HK-2 (cell line): ENCODE data around the gene KANSL1L.
A peak's percentile ranks its signal among the peaks of the same experiment; 100 is the strongest.
"Not testable (repeated sequence)": the region's sequence is repeated elsewhere in the genome, so short reads cannot be mapped to it uniquely, and the experiment has no call there.

Experiments used
- DNase-seq: peaks from one replicate; pipeline ENCODE4 v3.0.0-alpha.2; 2018; ENCODE audit not compliant: unreplicated experiment

KANSL1L gene, protein sequence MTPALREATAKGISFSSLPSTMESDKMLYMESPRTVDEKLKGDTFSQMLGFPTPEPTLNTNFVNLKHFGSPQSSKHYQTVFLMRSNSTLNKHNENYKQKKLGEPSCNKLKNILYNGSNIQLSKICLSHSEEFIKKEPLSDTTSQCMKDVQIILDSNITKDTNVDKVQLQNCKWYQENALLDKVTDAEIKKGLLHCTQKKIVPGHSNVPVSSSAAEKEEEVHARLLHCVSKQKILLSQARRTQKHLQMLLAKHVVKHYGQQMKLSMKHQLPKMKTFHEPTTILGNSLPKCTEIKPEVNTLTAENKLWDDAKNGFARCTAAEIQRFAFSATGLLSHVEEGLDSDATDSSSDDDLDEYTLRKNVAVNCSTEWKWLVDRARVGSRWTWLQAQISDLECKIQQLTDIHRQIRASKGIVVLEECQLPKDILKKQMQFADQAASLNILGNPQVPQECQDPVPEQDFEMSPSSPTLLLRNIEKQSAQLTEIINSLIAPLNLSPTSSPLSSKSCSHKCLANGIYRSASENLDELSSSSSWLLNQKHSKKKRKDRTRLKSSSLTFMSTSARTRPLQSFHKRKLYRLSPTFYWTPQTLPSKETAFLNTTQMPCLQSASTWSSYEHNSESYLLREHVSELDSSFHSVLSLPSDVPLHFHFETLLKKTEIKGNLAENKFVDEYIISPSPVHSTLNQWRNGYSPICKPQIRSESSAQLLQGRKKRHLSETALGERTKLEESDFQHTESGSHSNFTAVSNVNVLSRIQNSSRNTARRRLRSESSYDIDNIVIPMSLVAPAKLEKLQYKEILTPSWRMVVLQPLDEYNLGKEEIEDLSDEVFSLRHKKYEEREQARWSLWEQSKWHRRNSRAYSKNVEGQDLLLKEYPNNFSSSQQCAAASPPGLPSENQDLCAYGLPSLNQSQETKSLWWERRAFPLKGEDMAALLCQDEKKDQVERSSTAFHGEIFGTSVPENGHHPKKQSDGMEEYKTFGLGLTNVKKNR

DNA sequence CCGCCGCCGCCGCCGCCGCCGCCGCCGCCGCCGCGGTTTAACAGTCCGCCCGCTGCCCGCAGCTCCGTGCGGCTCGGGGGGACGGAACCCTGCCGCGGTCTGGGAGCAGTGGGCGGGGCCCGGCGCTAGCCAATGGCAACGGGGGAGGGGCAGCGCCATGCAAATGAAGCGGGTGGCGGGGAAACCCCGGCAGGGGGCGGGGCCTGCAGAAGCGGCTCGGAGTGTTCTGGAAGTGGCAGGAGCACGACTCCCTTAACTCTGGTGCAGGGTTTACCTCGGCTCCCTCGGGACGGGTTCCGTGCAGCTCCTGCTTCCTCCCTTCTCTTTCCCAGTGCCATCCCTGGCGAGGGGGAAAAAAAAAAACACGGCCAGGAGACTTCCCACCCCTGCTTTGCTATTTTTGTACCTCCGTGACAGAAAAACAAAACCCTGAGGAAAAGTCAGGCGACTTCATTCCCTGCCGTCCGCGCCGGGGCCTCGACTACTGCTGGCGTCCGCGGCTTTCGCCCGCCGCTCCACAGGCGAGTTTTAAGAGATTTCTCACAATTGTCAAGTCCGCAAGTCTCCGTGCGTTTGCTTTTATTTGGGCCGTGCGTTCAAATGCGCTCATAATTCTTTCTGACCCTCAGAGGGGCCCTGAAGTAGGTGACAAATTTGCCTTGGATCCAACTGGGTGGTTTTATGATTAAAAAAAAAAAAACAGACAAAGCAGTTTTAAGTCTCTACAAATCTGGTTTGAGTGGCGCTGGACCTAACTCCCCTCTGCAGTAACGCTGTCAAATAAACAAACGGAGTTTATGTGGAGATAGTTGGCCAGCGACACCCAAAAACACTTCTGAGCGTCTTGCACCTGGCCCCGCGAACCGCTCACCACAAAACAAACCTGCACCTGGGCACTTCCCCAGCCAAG, at the start of gene KANSL1L:
KANSL1L (minus strand) TSS at position 101 of the 910 bp plus-strand sequence. CDS start 16,827 bp downstream, outside the sequence.
- DNase-seq = peak; percentile 98

GRCh38 chr2:210215120-210215519, 43.9 kb upstream of the KANSL1L start:
- DNase-seq = no peak

DNA sequence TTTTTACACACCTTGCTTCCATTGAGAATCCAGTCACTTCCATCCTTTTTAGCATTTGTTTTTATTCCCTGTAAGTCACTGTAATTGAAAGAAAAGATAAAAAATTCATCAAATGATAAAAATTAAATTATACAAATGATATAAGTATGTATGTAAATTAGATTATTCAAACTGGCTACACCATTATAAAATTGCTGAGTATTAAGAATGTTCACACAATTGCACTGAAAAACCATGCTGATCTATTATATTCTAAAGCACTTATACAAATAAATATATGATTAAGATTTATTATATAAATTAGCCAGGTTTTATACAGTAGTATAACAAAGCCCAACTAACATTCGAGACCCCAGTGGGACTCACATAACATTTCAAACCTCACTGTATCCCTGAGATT, 39.0 kb upstream of the KANSL1L start:
- DNase-seq = no peak

DNA sequence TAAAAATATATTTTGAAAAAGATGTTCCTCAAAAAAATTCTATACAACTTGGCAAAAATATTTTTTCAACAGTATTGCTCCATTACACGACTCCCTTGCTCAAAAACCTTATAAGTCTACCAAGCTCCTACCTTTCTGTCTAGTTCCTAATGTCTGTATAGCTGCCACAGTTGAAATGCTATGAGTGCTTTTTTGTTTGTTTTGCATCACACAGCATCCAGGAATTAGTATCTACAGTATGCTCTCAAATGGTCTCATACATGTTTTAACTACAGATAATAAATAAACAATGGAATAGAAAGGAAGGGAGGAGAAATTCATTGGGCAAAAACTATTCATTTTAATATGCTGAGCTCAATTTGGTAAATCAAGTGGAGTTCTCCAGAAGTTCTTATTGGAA, 36.7 kb upstream of the KANSL1L start:
- DNase-seq = no peak

GRCh38 chr2:210203558-210203957, 32.3 kb upstream of the KANSL1L start:
- no peak for DNase-seq

DNA sequence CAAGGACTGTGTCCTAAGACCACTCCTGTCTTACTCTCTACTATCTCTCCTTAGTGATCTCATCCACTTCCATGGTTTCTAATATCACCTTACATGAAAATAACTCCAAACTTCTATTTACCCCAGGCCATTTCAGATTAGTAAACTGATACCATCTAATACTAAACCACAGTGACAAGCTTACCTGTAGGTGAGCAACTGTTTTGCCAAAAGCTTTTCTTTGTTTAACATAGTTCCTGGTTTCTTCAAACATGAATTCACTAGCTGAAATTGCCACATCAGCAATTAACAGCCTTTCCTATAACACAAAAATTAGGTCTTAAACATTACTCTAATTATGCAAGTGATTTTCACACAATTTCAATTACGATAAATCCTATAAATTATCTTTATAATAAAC, 31.9 kb upstream of the KANSL1L start:
- no peak for DNase-seq

- no peak for DNase-seq
Observed at GRCh38 chr2:210199854-210200253, 28.6 kb upstream of the KANSL1L start.

GRCh38 chr2:210199186-210199765, 28.1 kb upstream of the KANSL1L start:
- no peak for DNase-seq

DNA sequence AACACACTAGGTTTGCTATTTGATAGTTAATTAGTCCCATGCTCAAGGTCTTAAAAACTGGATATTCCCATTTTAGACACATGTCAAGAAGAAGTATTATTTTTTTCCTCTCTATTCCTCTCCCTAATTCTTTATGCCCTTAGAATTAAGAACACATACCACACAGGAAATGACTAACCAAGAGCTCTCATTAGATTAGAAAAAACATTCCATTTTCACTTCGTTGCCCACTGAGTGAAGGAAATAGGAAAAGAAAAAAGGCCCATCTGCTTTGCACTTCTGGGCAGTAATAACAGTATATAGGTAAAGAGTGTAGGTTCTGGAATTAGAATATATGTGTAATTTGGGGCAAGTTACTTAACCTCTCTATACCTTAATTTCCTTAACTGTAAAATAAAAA, 27.1 kb upstream of the KANSL1L start:
- no peak for DNase-seq

- no peak for DNase-seq
Observed at GRCh38 chr2:210197720-210198119, 26.5 kb upstream of the KANSL1L start.

DNA sequence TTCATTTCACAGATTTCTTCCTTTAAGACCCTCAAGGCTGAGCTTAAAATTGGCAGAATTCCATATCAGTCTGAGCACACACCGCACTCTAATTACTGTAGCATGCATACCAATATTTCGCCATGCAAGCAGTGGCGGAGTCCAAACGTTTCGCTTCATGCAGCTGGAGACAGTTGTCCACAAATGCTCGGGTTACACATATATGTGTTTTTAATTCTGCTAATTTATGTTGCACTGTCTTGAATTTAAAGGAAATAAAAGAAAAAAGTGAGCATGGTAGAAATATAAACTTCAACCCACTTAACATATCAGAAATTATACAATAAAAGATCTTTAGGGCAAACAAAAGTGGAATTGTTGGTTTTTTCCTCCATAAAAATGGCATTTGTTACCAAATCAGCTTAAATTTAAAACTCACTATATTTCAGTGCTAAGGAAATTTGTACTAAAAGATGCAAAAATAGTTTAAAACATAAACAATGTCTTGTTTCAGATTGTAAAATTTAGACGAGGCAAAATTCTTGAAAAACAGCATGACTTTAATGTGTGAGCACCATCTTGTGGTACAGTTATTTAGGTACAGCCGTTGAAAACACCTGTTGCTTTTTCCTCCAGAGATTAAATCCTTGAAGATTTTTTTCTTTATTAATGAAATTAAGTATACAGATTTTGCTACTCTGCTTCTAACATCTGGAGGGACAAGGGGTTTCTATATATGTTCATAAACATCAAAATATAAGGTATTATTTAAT, 24.1 kb upstream of the KANSL1L start:
- no peak for DNase-seq

DNA sequence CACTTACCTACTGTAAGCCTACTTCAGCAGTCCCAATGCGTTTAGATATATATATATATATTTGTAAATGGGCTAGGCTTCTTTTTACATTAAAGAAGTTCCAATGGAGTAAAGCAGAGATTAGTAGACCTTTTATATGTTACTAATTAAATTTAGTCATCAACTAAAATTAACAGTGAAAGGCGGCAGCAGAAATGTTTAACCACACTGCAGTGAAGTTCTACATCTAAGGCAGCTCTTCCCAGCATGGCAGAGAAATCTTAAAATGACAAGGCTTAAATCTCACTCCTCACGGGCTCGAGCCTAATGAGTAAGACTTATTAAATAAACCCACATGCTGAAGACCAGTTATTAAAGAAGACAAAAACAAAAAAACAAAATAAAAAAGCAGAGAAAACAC, 19.1 kb upstream of the KANSL1L start:
- no peak for DNase-seq

DNA sequence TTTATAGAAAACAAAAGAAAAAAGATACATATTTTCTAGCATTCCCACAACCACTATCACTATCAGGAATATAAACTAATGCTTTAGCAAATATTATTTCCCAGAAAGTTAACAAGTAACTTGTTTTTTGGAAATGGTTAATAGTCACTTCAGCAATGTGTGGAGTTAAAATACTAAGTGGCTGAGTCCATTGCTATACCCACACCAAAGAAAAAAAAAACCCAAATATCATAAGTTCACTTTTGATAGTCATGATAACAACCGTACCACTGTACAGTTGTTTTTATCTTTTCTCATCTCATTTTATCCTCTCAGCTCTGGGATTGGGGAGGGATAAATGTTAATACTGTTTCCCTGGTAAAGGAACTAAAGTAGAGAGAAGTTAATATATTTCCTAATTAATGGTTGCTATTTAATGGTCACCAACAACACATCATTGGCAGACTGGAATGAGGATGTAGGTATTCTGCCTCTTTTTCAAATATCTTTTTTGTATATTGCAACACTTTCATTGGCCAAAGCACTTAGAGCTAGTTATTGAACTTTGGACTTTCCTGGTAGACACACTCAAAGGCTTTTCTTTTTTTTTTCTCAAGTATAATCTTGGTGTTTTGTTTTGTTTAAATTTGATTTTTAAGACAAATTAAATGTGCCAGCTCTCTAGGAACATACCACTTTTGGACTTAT, 18.4 kb upstream of the KANSL1L start:
- DNase-seq = no peak

- no peak for DNase-seq
Observed at GRCh38 chr2:210188755-210189154, 17.5 kb upstream of the KANSL1L start.

DNA sequence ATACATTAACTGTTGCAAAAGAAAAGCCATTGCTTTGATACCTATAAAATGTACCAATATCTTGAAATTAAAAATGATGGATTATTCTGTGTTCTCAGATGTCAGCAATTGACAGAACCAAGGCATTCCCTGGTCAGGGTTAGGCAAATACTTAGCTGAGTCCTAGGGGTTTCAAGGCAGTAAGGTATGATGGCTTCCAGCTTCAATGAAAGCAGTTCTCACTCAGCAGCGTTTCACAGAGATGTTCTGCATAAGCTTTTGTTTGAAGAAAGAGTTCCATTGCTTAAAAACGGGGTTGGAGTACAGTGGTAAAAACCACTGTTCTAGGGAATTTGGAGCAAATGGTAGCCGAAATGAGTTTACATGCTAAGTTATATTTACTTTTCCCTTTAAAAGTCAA, 17.0 kb upstream of the KANSL1L start:
- no peak for DNase-seq

DNA sequence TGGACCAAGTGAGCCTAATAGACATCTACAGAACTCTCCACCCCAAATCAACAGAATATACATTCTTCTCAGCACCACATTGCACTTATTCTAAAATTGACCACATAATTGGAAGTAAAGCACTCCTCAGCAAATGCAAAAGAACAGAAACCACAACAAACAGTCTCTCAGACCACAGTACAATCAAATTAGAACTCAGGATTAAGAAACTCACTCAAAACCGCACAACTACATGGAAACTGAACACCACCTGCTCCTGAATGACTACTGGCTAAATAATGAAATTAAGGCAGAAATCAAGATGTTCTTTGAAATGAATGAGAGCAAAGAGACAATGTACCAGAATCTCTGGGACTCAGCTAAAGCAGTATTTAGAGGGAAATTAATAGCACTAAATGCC, 12.7 kb upstream of the KANSL1L start:
- DNase-seq = not testable (repeated sequence)

DNA sequence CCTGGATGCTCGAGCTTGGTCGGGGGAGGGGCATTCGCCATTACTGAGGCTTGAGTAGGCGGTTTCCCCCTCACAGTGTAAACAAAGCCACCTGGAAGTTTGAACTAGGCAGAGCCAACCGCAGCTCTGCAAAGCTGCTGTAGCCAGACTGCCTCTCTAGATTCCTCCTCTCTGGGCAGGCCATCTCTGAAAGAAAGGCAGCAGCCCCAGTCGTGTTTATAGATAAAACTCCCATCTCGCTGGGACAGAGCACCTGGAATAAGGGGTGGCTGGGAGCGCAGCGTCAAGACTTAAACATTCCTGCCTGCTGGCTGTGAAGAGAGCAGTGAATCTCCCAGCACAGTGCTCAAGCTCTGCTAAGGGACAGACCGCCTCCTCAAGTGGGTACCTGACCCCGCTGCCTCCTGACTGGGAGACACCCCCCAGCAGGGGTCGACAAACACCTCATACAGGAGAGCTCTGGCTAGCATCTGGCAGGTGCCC, 10.4 kb upstream of the KANSL1L start:
- not testable (repeated sequence) for DNase-seq

DNA sequence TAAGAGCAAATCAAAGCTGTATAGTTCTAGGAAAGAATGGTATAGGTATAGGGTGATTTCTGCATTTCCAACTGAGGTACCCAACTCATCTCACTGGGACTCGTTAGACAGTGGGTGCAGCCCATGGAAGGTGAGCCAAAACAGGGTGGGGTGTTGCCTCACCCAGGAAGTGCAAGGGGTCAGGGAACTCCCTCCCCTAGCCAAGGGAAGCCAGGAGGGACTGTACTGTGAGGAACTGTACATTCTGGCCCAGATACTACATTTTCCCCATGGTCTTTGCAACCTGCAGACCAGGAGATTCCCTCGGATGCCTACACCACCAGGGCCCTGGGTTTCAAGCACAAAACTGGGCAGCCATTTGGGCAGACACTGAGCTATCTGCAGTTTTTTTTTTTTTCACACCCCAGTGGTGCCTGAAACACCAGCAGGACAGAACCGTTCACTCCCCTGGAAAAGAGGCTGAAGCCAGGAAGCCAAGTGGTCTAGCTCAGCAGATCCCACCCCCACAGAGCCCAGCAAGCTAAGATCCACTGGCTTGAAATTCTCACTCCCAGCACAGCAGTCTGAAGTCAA, 9.9 kb upstream of the KANSL1L start:
- DNase-seq = not testable (repeated sequence)

DNA sequence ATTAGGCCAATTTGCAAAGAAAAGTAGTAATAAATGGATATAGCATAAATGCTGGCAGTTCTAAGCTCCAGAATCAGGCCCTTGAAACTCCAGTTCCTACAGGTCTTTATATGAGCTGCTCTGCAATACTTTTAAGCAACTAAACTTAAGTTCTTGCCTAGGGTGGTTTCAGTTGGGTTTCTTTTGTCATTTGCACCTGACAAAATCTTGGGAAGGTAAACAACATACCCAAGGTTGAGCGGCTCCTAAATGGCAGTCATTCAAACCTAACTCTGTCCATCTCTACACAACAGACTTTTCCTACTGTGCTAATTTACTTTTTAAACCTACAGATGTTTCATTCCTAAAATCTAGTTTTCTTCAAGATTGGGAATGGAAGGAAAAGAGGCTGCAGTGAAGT, 9.3 kb upstream of the KANSL1L start:
- no peak for DNase-seq
